GM23338 (cell line): Measurements from ENCODE around the gene MAD1L1. TPM values are rescaled to one million over a fixed set of nuclear protein-coding genes. Genes with fewer than 3 reads are reported as not detected.

Experiments used
- ATAC-seq: fragments of 200-7000 bp; cut with Tn5 transposase; 3 replicates; pipeline ENCODE4 v1.9.1; 2020
- DNase-seq: peaks from one replicate; pipeline ENCODE4 v3.0.0-alpha.2; 2015; ENCODE audit warnings: low spot score
- H2AFZ ChIP-seq: fragments of 200-600 bp; sonication (generic); 2 replicates; pipeline ENCODE4 v1.8.0; 2016; ENCODE audit warnings: antibody characterized with exemption, mild to moderate bottlenecking, moderate library complexity
- H3F3A ChIP-seq: fragments of 200-600 bp; sonication (generic); replicated peaks from 2 replicates; pipeline ENCODE4 v1.8.0; 2017; ENCODE audit warnings: antibody characterized with exemption, mixed run types, low read depth
- H3K27ac ChIP-seq: fragments of 200-600 bp; sonication (generic); 2 replicates; pipeline ENCODE4 v1.6.1; 2016; ENCODE audit warnings: low read depth
- H3K27me3 ChIP-seq: fragments of 200-600 bp; sonication (generic); 2 replicates; pipeline ENCODE4 v1.8.0; 2016; ENCODE audit warnings: mild to moderate bottlenecking, mixed run types, moderate library complexity; ENCODE audit not compliant: insufficient read depth
- H3K36me3 ChIP-seq: fragments of 200-600 bp; sonication (generic); 2 replicates; pipeline ENCODE4 v1.8.0; 2016; ENCODE audit warnings: mild to moderate bottlenecking; ENCODE audit not compliant: insufficient read depth
- H3K4me1 ChIP-seq: fragments of 200-600 bp; sonication (generic); 2 replicates; pipeline ENCODE4 v1.8.0; 2016; ENCODE audit warnings: mild to moderate bottlenecking, moderate library complexity; ENCODE audit not compliant: insufficient read depth
- H3K4me2 ChIP-seq: fragments of 200-600 bp; sonication (generic); 2 replicates; pipeline ENCODE4 v1.7.1; 2017; ENCODE audit warnings: mixed run types
- H3K4me3 ChIP-seq: fragments of 200-600 bp; sonication (generic); 2 replicates; pipeline ENCODE4 v1.6.1; 2016; ENCODE audit warnings: mixed run types
- H3K79me2 ChIP-seq: fragments of 200-600 bp; sonication (generic); replicated peaks from 2 replicates; pipeline ENCODE4 v1.8.0; 2017; ENCODE audit warnings: mild to moderate bottlenecking; ENCODE audit not compliant: insufficient read depth
- H3K9me2 ChIP-seq: fragments of 200-600 bp; sonication (generic); 2 replicates; pipeline ENCODE4 v1.8.0; 2017; ENCODE audit not compliant: insufficient read depth
- H4K20me1 ChIP-seq: fragments of 200-600 bp; sonication (generic); replicated peaks from 2 replicates; pipeline ENCODE4 v1.8.0; 2017; ENCODE audit warnings: mild to moderate bottlenecking; ENCODE audit not compliant: insufficient read depth
- H3K27ac Mint-ChIP-seq: 2 replicates; pipeline ENCODE4 v1.8.0; 2020; ENCODE audit warnings: inconsistent platforms, mild to moderate bottlenecking, moderate library complexity, mixed read lengths
- H3K27me3 Mint-ChIP-seq: 3 replicates; pipeline ENCODE4 v1.8.0; 2022; ENCODE audit warnings: low read depth, mild to moderate bottlenecking, moderate library complexity, mixed read lengths, inconsistent platforms; ENCODE audit not compliant: insufficient read depth, poor library complexity
- H3K36me3 Mint-ChIP-seq: 3 replicates; pipeline ENCODE4 v1.8.0; 2021; ENCODE audit warnings: low read depth, mild to moderate bottlenecking, inconsistent platforms, moderate library complexity, mixed read lengths
- H3K4me1 Mint-ChIP-seq: 3 replicates; pipeline ENCODE4 v1.8.0; 2020; ENCODE audit warnings: mild to moderate bottlenecking, inconsistent platforms, mixed read lengths
- H3K4me3 Mint-ChIP-seq: 3 replicates; pipeline ENCODE4 v1.8.0; 2021; ENCODE audit warnings: moderate library complexity, mild to moderate bottlenecking, inconsistent platforms, mixed read lengths
- H3K9me3 Mint-ChIP-seq: 3 replicates; pipeline ENCODE4 v1.8.0; 2020; ENCODE audit warnings: moderate library complexity, mild to moderate bottlenecking, inconsistent platforms, mixed read lengths
- CREB1 ChIP-seq: fragments of 250-450 bp; sonication (Bioruptor Pico); IDR thresholded peaks from 2 replicates; pipeline ENCODE4 v1.5.0; 2020; ENCODE audit warnings: low read depth, mild to moderate bottlenecking, moderate library complexity
- CTCF ChIP-seq, 2 experiments: fragments of 200-600 bp in 1 of 2; sonication (generic) in 1 of 2; conservative IDR thresholded peaks; 2 replicates each; pipeline versions ENCODE4 v1.5.1 to v1.6.1; 2016 to 2017; ENCODE audit warnings: antibody characterized with exemption in 2 of 2, low read depth in 2 of 2, mild to moderate bottlenecking in 2 of 2, moderate library complexity in 1 of 2
- ETS1 ChIP-seq: IDR thresholded peaks from 2 replicates; pipeline ENCODE4 v1.6.1; 2016; ENCODE audit warnings: antibody characterized with exemption
- EZH2phosphoT487 ChIP-seq: fragments of 200-600 bp; sonication (generic); IDR thresholded peaks from one replicate; pipeline ENCODE4 v1.8.1; 2018; ENCODE audit warnings: antibody characterized with exemption; ENCODE audit not compliant: unreplicated experiment
- JUNB ChIP-seq: IDR thresholded peaks from one replicate; pipeline ENCODE4 v1.6.1; 2016; ENCODE audit warnings: antibody characterized with exemption; ENCODE audit not compliant: unreplicated experiment
- NANOG ChIP-seq: IDR thresholded peaks from 2 replicates; pipeline ENCODE4 v1.6.1; 2016; ENCODE audit warnings: antibody characterized with exemption, borderline replicate concordance
- POLR2AphosphoS5 ChIP-seq: IDR thresholded peaks from 2 replicates; pipeline ENCODE4 v1.6.1; 2016; ENCODE audit warnings: antibody characterized with exemption, low read depth
- REST ChIP-seq: IDR thresholded peaks from one replicate; pipeline ENCODE4 v1.6.1; 2018; ENCODE audit warnings: antibody characterized with exemption; ENCODE audit not compliant: unreplicated experiment
- ZNF114 ChIP-seq: fragments of 250-450 bp; sonication (Bioruptor Pico); IDR thresholded peaks from 2 replicates; pipeline ENCODE4 v1.5.0; 2020; ENCODE audit warnings: mild to moderate bottlenecking, moderate library complexity
- ZNF331 ChIP-seq: fragments of 250-450 bp; sonication (Bioruptor Pico); IDR thresholded peaks from 2 replicates; pipeline ENCODE4 v1.5.0; 2020; ENCODE audit warnings: low read depth, mild to moderate bottlenecking, moderate library complexity
- polyA plus RNA-seq: library from polyadenylated mRNA; unstranded; fragments of >200 nt; fragmentation: Nextera tagmentation; extraction: Ambion mirVana; gene quantifications from 2 replicates; pipeline ENCODE4 v1.2.1, GENCODE V29; 2016
- total RNA-seq: library from RNA; depleted of rRNA; stranded (reverse); fragments of >200 nt; shearing (Covaris generic); gene quantifications from 2 replicates; pipeline ENCODE4 v1.2.3, GENCODE V29; 2014

The MAD1L1 gene
- total and polyA plus RNA-seq, 2 experiments from 2014 or later, result 40.3 to 59.3 TPM

GRCh38 chr7:1873857-1874589 is 358.7 kb downstream of the MAD1L1 start (continued):
- TF ChIP-seq CTCF (conservative IDR thresholded peaks at IDR 0.05; ENCODE audit: low read depth in 2 of 2), result no peak
- TF ChIP-seq ZNF114, result no peak
- TF ChIP-seq REST, result no peak
- TF ChIP-seq POLR2AphosphoS5, result no peak
- TF ChIP-seq NANOG, result no peak
- TF ChIP-seq EZH2phosphoT487, result no peak
- no peak for TF ChIP-seq CREB1
- TF ChIP-seq JUNB, result no peak
- TF ChIP-seq ETS1, result no peak

GRCh38 chr7:1873421-1873820 is 359.3 kb downstream of the MAD1L1 start:
- ATAC-seq (no peak), DNase-seq (no peak)
- Histone ChIP-seq H3K4me2 (no peak overlapping the region), H3K4me1 (no peaks in the 10 kb centered on the region), H2AFZ (no peak overlapping the region), H3K36me3 (no peaks in the 10 kb centered on the region; the same call in 1 of the 2 replicates), H3K9me2 (no peaks in the 10 kb centered on the region), H4K20me1 (no peaks in the 10 kb centered on the region), H3F3A (no peaks in the 10 kb centered on the region), H3K4me3 (no peak overlapping the region), H3K27ac (no peak overlapping the region), H3K27me3 (no peaks in the 10 kb centered on the region), H3K79me2 (no peaks in the 10 kb centered on the region)
- H3K4me1 Mint-ChIP-seq, result peaks cover 7% of the 10 kb centered on the region; the same call in 2 of the 3 replicates
- H3K36me3 Mint-ChIP-seq, result peaks cover 15% of the 10 kb centered on the region
- H3K4me3 Mint-ChIP-seq, result no peak overlapping the region
- H3K9me3 Mint-ChIP-seq, result peaks cover 24% of the 10 kb centered on the region
- peaks cover 5% of the 10 kb centered on the region for H3K27me3 Mint-ChIP-seq
- H3K27ac Mint-ChIP-seq, result no peak overlapping the region
- no peak for TF ChIP-seq JUNB
- no peak for TF ChIP-seq REST
- TF ChIP-seq EZH2phosphoT487, result no peak
- TF ChIP-seq CTCF (conservative IDR thresholded peaks at IDR 0.05; ENCODE audit: low read depth in 2 of 2), result no peak
- TF ChIP-seq ZNF331 (CRISPR knock-in tag), result no peak
- no peak for TF ChIP-seq POLR2AphosphoS5
